RWPE2 (cell line): ENCODE measurements around the gene THRB.

Experiments used
- ATAC-seq: fragments of 200-7000 bp; cut with Tn5 transposase; 3 replicates; pipeline ENCODE4 v1.9.1; 2021; ENCODE audit warnings: low read depth
- DNase-seq: peaks from one replicate; pipeline ENCODE4 v3.0.0-alpha.2; 2020; ENCODE audit warnings: low spot score
- H3K27ac ChIP-seq: fragments of 450-650 bp; 2 replicates; pipeline ENCODE4 v1.5.1; 2017; ENCODE audit warnings: mild to moderate bottlenecking; ENCODE audit not compliant: poor library complexity, severe bottlenecking
- H3K27me3 ChIP-seq: fragments of 250-450 bp; sonication (Bioruptor Pico); 2 replicates; pipeline ENCODE4 v1.5.1; 2021; ENCODE audit warnings: mild to moderate bottlenecking, moderate library complexity; ENCODE audit not compliant: insufficient read depth, poor library complexity, severe bottlenecking
- H3K36me3 ChIP-seq: fragments of 250-450 bp; sonication (Bioruptor Pico); 2 replicates; pipeline ENCODE4 v1.5.1; 2020; ENCODE audit warnings: low read depth, mild to moderate bottlenecking, moderate library complexity
- H3K4me1 ChIP-seq: fragments of 250-450 bp; sonication (Bioruptor Pico); 2 replicates; pipeline ENCODE4 v1.5.1; 2021; ENCODE audit warnings: mild to moderate bottlenecking, moderate library complexity; ENCODE audit not compliant: insufficient read depth, poor library complexity, severe bottlenecking
- H3K4me3 ChIP-seq: fragments of 250-450 bp; sonication (Bioruptor Pico); 2 replicates; pipeline ENCODE4 v1.5.1; 2021; ENCODE audit warnings: mild to moderate bottlenecking, moderate library complexity; ENCODE audit not compliant: severe bottlenecking
- H3K9me3 ChIP-seq: fragments of 250-450 bp; sonication (Bioruptor Pico); 2 replicates; pipeline ENCODE4 v1.5.1; 2021; ENCODE audit warnings: mild to moderate bottlenecking, moderate library complexity; ENCODE audit not compliant: severe bottlenecking
- TF ChIP-seq, protein P1 (sequence below): fragments of 450-650 bp; IDR thresholded peaks from one replicate; pipeline ENCODE4 v1.5.1; 2017; ENCODE audit warnings: mild to moderate bottlenecking, moderate library complexity; ENCODE audit not compliant: poor library complexity, severe bottlenecking

Gene THRB

GRCh38 chr3:24111711-24112110 lies 382.9 kb downstream of the THRB start:
- Histone ChIP-seq H3K4me3 (no peak overlapping the region), H3K36me3 (no peaks in the 10 kb centered on the region), H3K27ac (no peak overlapping the region), H3K9me3 (no peaks in the 10 kb centered on the region), H3K4me1 (no peaks in the 10 kb centered on the region), H3K27me3 (no peaks in the 10 kb centered on the region)
- TF ChIP-seq, protein P1, sequence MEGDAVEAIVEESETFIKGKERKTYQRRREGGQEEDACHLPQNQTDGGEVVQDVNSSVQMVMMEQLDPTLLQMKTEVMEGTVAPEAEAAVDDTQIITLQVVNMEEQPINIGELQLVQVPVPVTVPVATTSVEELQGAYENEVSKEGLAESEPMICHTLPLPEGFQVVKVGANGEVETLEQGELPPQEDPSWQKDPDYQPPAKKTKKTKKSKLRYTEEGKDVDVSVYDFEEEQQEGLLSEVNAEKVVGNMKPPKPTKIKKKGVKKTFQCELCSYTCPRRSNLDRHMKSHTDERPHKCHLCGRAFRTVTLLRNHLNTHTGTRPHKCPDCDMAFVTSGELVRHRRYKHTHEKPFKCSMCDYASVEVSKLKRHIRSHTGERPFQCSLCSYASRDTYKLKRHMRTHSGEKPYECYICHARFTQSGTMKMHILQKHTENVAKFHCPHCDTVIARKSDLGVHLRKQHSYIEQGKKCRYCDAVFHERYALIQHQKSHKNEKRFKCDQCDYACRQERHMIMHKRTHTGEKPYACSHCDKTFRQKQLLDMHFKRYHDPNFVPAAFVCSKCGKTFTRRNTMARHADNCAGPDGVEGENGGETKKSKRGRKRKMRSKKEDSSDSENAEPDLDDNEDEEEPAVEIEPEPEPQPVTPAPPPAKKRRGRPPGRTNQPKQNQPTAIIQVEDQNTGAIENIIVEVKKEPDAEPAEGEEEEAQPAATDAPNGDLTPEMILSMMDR = no peak
- no peak for DNase-seq
- ATAC-seq = 0 out of 3 replicates have a peak, but pooled peaks have one; percentile 33

- Histone ChIP-seq H3K27ac (no peak overlapping the region), H3K9me3 (peaks cover 1% of the 10 kb centered on the region)
These were observed 384.6 kb downstream of the THRB start for GRCh38 chr3:24110051-24110450.

GRCh38 chr3:24101676-24102168 lies 392.9 kb downstream of the THRB start:
- Histone ChIP-seq H3K27ac (peak overlapping the region; percentile 43), H3K4me1 (peaks cover 9% of the 10 kb centered on the region), H3K9me3 (peaks cover 1% of the 10 kb centered on the region), H3K4me3 (no peak overlapping the region), H3K36me3 (no peaks in the 10 kb centered on the region), H3K27me3 (no peaks in the 10 kb centered on the region)
- ATAC-seq (peak; percentile 76), DNase-seq (no peak)
- TF ChIP-seq, protein P1 = no peak

More at GRCh38 chr3:24110051-24110450, 384.6 kb downstream of the THRB start:
- H3K4me1 ChIP-seq = no peaks in the 10 kb centered on the region
- TF ChIP-seq, protein P1 = no peak
- H3K4me3 ChIP-seq = no peak overlapping the region
- DNase-seq (no peak), ATAC-seq (no peak)
- no peaks in the 10 kb centered on the region for H3K27me3 ChIP-seq
- H3K36me3 ChIP-seq = no peaks in the 10 kb centered on the region

GRCh38 chr3:24100696-24101402 lies 393.8 kb downstream of the THRB start:
- ATAC-seq = no peak
- no peaks in the 10 kb centered on the region for H3K36me3 ChIP-seq
- TF ChIP-seq, protein P1 = no peak
- H3K27me3 ChIP-seq = no peaks in the 10 kb centered on the region
- DNase-seq = no peak
- H3K4me3 ChIP-seq = no peak overlapping the region
- H3K27ac ChIP-seq = no peak overlapping the region
- H3K4me1 ChIP-seq = peaks cover 13% of the 10 kb centered on the region
- peaks cover 1% of the 10 kb centered on the region for H3K9me3 ChIP-seq

DNA sequence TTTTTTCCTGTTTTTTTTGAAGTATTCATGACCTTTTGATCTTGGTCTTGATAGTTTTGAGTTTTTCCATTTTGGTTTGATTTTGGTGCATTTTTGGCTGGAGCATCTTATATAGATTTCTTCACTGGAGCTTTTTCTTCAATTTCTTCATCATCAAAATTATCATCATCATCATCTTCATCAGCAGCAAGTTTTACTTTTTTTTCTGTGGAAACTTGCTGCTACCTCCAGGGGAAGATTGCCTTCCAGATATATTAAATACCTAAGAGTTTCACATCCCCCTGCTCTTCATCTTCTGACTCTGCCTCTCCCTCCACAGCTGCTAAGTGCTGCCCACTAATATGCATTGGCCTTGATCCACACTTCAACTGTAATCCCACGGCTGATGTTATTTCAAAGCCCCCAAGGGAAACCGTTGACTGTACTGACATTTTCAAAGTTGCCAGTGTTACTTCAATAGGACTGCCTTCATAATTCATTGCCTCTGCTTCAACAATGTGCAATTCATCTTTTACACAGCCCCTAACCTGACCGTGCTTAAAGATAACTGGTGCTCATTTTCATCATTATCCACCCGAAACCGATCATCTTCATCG lies 397.9 kb downstream of the THRB start:
- Histone ChIP-seq H3K9me3 (no peaks in the 10 kb centered on the region), H3K36me3 (no peaks in the 10 kb centered on the region), H3K27ac (no peak overlapping the region), H3K27me3 (no peaks in the 10 kb centered on the region), H3K4me3 (no peak overlapping the region), H3K4me1 (peaks cover 14% of the 10 kb centered on the region)
- TF ChIP-seq, protein P1 = no peak
- DNase-seq (no peak), ATAC-seq (no peak)
